Tibial nerve (tissue), 4 donors: ENCODE data around the gene DNAI7. TPM values are rescaled to one million over a fixed set of nuclear protein-coding genes. Genes with fewer than 3 reads are reported as not detected.

Experiments
- DNase-seq, 2 donors: peaks; one replicate each; pipeline ENCODE4 v3.0.0-alpha.2; 2019; ENCODE audit warnings: low spot score in 2 of 2
- H3K27ac ChIP-seq, 4 donors: fragments of 200-600 bp; sonication (generic) in 3 of 4; one replicate each; pipeline ENCODE4 v1.5.1; 2017 to 2019; ENCODE audit warnings: mild to moderate bottlenecking in 1 of 4
- H3K27me3 ChIP-seq, 2 donors: fragments of 200-600 bp; sonication (generic) in 1 of 2; one replicate each; pipeline versions ENCODE4 v1.5.1 to v1.6.0; 2017 to 2019
- H3K36me3 ChIP-seq, 3 donors: fragments of 200-600 bp; sonication (generic); one replicate each; pipeline ENCODE4 v1.5.1; 2018 to 2019
- H3K4me1 ChIP-seq, 4 donors: fragments of 200-600 bp; sonication (generic) in 3 of 4; one replicate each; pipeline ENCODE4 v1.5.1; 2017 to 2019
- H3K4me3 ChIP-seq, 4 donors: fragments of 200-600 bp; sonication (generic) in 3 of 4; one replicate each; pipeline ENCODE4 v1.5.1; 2017 to 2019; ENCODE audit warnings: mild to moderate bottlenecking in 1 of 4, moderate library complexity in 1 of 4
- H3K9me3 ChIP-seq, 4 donors: fragments of 200-600 bp; sonication (generic) in 3 of 4; one replicate each; pipeline ENCODE4 v1.5.1; 2017 to 2019
- EP300 ChIP-seq, 2 donors: sonication (generic); formaldehyde crosslinking; IDR thresholded peaks; one replicate each; pipeline ENCODE4 v1.6.1; 2017; ENCODE audit warnings: antibody characterized with exemption in 2 of 2, mild to moderate bottlenecking in 1 of 2
- POLR2A ChIP-seq, 2 donors: fragments of 450-650 bp; IDR thresholded peaks; one replicate each; pipeline ENCODE4 v1.6.1; 2017; ENCODE audit warnings: antibody characterized with exemption in 2 of 2, mild to moderate bottlenecking in 2 of 2, moderate library complexity in 2 of 2
- WGBS, 2 donors: methylation state at CpG; one replicate each; pipeline ENCODE4 v1.1.5; 2018; 5-methylcytosine and 5-hydroxymethylcytosine counted together
- total RNA-seq, 4 donors: library from RNA; depleted of rRNA; stranded (reverse); fragments of >200 nt; gene quantifications; one replicate each; pipeline ENCODE4 v1.1.0, GENCODE V29; 2016
- TF ChIP-seq, protein P1 (sequence below), 5 experiments: fragments of 200-600 bp in 3 of 5; fragments of 450-650 bp in 2 of 5; sonication (generic) in 3 of 5; IDR thresholded peaks; one replicate each; pipeline ENCODE4 v1.5.1; 2016 to 2019; ENCODE audit warnings: antibody characterized with exemption in 5 of 5, mild to moderate bottlenecking in 3 of 5, moderate library complexity in 2 of 5

The DNAI7 gene
- total RNA-seq, 4 donors from 2014 or later: 0.21 to 2.0 TPM; not detected in 2

GRCh38 chr12:25186038-25186787 lies 8.7 kb downstream of the DNAI7 start:
- H3K27ac ChIP-seq: no peak overlapping the region
- H3K4me3 ChIP-seq: peak overlapping the region in 1 of 4 donors; percentile 20
- no peaks in the 10 kb centered on the region for H3K4me1 ChIP-seq
- no peaks in the 10 kb centered on the region for H3K36me3 ChIP-seq
- 86 to 95% methylated on average over 4 of the region's 4 CpGs for WGBS, 2 donors
- H3K9me3 ChIP-seq: no peaks in the 10 kb centered on the region
- H3K27me3 ChIP-seq: no peaks in the 10 kb centered on the region
- DNase-seq: no peak
- TF ChIP-seq POLR2A (IDR thresholded peaks at IDR 0.05) (no peak), EP300 (IDR thresholded peaks at IDR 0.05) (no peak)
- TF ChIP-seq, protein P1, sequence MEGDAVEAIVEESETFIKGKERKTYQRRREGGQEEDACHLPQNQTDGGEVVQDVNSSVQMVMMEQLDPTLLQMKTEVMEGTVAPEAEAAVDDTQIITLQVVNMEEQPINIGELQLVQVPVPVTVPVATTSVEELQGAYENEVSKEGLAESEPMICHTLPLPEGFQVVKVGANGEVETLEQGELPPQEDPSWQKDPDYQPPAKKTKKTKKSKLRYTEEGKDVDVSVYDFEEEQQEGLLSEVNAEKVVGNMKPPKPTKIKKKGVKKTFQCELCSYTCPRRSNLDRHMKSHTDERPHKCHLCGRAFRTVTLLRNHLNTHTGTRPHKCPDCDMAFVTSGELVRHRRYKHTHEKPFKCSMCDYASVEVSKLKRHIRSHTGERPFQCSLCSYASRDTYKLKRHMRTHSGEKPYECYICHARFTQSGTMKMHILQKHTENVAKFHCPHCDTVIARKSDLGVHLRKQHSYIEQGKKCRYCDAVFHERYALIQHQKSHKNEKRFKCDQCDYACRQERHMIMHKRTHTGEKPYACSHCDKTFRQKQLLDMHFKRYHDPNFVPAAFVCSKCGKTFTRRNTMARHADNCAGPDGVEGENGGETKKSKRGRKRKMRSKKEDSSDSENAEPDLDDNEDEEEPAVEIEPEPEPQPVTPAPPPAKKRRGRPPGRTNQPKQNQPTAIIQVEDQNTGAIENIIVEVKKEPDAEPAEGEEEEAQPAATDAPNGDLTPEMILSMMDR (IDR thresholded peaks at IDR 0.05): no peak

DNA sequence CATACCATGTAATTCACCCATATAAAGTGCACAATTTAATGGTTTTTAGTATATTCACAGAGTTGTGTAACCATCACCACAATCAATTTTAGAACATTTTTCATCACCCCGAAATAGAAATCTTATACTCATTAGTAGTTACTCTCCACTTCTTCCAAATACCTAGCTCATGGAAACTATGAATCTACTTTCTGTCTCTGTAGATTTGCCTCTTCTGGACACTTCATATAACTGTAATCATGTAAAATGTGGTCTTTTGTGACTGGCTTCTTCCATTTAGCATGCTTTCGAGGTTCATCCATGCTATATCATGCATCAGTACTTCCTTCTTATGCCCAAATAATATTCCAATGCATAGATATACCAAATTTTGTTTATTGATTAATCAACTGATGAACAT lies 10.8 kb downstream of the DNAI7 start:
- H3K27me3 ChIP-seq: no peaks in the 10 kb centered on the region
- H3K9me3 ChIP-seq: peaks cover 0 to under 1% (median 0%) of the 10 kb centered on the region in 4 donors
- no peak overlapping the region for H3K27ac ChIP-seq
- H3K4me1 ChIP-seq: no peaks in the 10 kb centered on the region
- no peak for DNase-seq
- H3K36me3 ChIP-seq: no peaks in the 10 kb centered on the region
- TF ChIP-seq, protein P1 (IDR thresholded peaks at IDR 0.05): no peak
- TF ChIP-seq EP300 (IDR thresholded peaks at IDR 0.05) (no peak), POLR2A (IDR thresholded peaks at IDR 0.05) (no peak)
- WGBS, 2 donors: 48 to 68% methylated on average over 2 of the region's 2 CpGs
- no peak overlapping the region for H3K4me3 ChIP-seq

GRCh38 chr12:25182765-25183164 lies 12.2 kb downstream of the DNAI7 start:
- Histone ChIP-seq H3K9me3 (peaks cover 0 to 8% (median 0%) of the 10 kb centered on the region in 4 donors), H3K27me3 (no peaks in the 10 kb centered on the region), H3K27ac (no peak overlapping the region), H3K4me3 (no peak overlapping the region), H3K36me3 (no peaks in the 10 kb centered on the region), H3K4me1 (no peaks in the 10 kb centered on the region)
- WGBS, 2 donors: 79 to 82% methylated on average over 3 of the region's 3 CpGs
- DNase-seq: no peak
- TF ChIP-seq, protein P1 (IDR thresholded peaks at IDR 0.05): no peak
- TF ChIP-seq POLR2A (IDR thresholded peaks at IDR 0.05): no peak
- TF ChIP-seq EP300 (IDR thresholded peaks at IDR 0.05): no peak

DNA sequence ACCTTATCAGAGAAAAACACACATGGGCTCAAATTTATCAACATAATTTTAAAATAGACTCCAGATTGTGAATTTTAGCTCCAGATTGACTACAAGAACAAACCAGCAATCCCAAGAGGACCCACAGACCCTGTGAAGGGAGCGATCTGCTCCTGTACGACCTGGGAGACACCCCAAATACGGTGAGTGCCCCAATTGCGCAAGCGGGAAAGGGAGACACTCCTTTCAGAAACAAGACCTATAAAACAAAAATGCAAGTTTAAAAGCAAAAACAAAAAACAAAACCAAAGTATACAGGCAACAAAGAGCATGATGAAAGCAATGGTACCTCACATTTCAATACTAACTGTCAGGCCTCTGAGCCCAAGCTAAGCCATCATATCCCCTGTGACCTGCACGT lies 32.1 kb downstream of the DNAI7 start:
- Histone ChIP-seq H3K9me3 (no peaks in the 10 kb centered on the region), H3K27me3 (no peaks in the 10 kb centered on the region), H3K27ac (no peak overlapping the region), H3K4me1 (no peaks in the 10 kb centered on the region), H3K4me3 (no peak overlapping the region), H3K36me3 (no peaks in the 10 kb centered on the region)
- no peak for TF ChIP-seq EP300 (IDR thresholded peaks at IDR 0.05)
- TF ChIP-seq, protein P1 (IDR thresholded peaks at IDR 0.05): no peak
- TF ChIP-seq POLR2A (IDR thresholded peaks at IDR 0.05): no peak
- WGBS, 2 donors: 95% methylated on average over 6 of the region's 6 CpGs
- DNase-seq: no peak

- 91% methylated on average over 4 of the region's 4 CpGs for WGBS, 2 donors
- no peaks in the 10 kb centered on the region for H3K27me3 ChIP-seq
- H3K9me3 ChIP-seq: no peaks in the 10 kb centered on the region
These were observed 38.9 kb downstream of the DNAI7 start for GRCh38 chr12:25156061-25156460.

More at GRCh38 chr12:25156061-25156460, 38.9 kb downstream of the DNAI7 start:
- H3K36me3 ChIP-seq: no peaks in the 10 kb centered on the region
- no peak for TF ChIP-seq POLR2A (IDR thresholded peaks at IDR 0.05)
- TF ChIP-seq, protein P1 (IDR thresholded peaks at IDR 0.05): no peak
- TF ChIP-seq EP300 (IDR thresholded peaks at IDR 0.05): no peak
- DNase-seq: no peak
- no peaks in the 10 kb centered on the region for H3K4me1 ChIP-seq
- no peak overlapping the region for H3K4me3 ChIP-seq
- H3K27ac ChIP-seq: no peak overlapping the region
